GM15510 (cell line): ENCODE measurements around the gene CALD1.

ENCODE experiments used
- POLR2A ChIP-seq: IDR thresholded peaks from 3 replicates; pipeline ENCODE4 v1.6.1; 2011; ENCODE audit warnings: borderline replicate concordance; ENCODE audit not compliant: insufficient read length; ENCODE audit errors: extremely low read depth

Gene CALD1

GRCh38 chr7:134750083-134751062, 29.1 kb upstream of the CALD1 start:
- no peak for TF ChIP-seq POLR2A

- no peak for TF ChIP-seq POLR2A
Measured at GRCh38 chr7:134752006-134752760, 27.3 kb upstream of the CALD1 start.

GRCh38 chr7:134755422-134756022, 23.9 kb upstream of the CALD1 start:
- TF ChIP-seq POLR2A = no peak

- no peak for TF ChIP-seq POLR2A
Measured at GRCh38 chr7:134757938-134758337, 21.5 kb upstream of the CALD1 start.

- no peak for TF ChIP-seq POLR2A
Measured at GRCh38 chr7:134758981-134759380, 20.5 kb upstream of the CALD1 start.

- no peak for TF ChIP-seq POLR2A
Measured at GRCh38 chr7:134761266-134761665, 18.2 kb upstream of the CALD1 start.

- no peak for TF ChIP-seq POLR2A
Measured at GRCh38 chr7:134763960-134764359, 15.5 kb upstream of the CALD1 start.

- no peak for TF ChIP-seq POLR2A
Measured at GRCh38 chr7:134764365-134764764, 15.1 kb upstream of the CALD1 start.

- TF ChIP-seq POLR2A = no peak
Measured at GRCh38 chr7:134766779-134767519, 12.5 kb upstream of the CALD1 start.

GRCh38 chr7:134767520-134768168, 11.8 kb upstream of the CALD1 start:
- TF ChIP-seq POLR2A = no peak

- no peak for TF ChIP-seq POLR2A
Measured at GRCh38 chr7:134768243-134768642, 11.2 kb upstream of the CALD1 start.

GRCh38 chr7:134770676-134771075, 8.8 kb upstream of the CALD1 start:
- TF ChIP-seq POLR2A = no peak

GRCh38 chr7:134771111-134771510, 8.3 kb upstream of the CALD1 start:
- TF ChIP-seq POLR2A = no peak

GRCh38 chr7:134771889-134772288, 7.5 kb upstream of the CALD1 start:
- no peak for TF ChIP-seq POLR2A
